Neural progenitor cell (in vitro differentiated cells): ENCODE measurements around the gene SLAMF9. TPM values are rescaled to one million over a fixed set of nuclear protein-coding genes. Genes with fewer than 3 reads are reported as not detected.

ENCODE experiments used
- DNase-seq: peaks from one replicate; pipeline ENCODE4 v3.0.0-alpha.2; 2016; ENCODE audit warnings: low spot score
- H2AFZ ChIP-seq: fragments of 200-600 bp; sonication (generic); replicated peaks from 2 replicates; pipeline ENCODE4 v1.6.1; 2016; ENCODE audit warnings: antibody characterized with exemption
- H3F3A ChIP-seq: fragments of 200-600 bp; sonication (generic); 2 replicates; pipeline ENCODE4 v1.6.1; 2016; ENCODE audit warnings: antibody characterized with exemption, low read depth
- H3K27ac ChIP-seq: fragments of 200-600 bp; sonication (generic); 2 replicates; pipeline ENCODE4 v1.5.1; 2016; ENCODE audit warnings: mild to moderate bottlenecking
- H3K27me3 ChIP-seq: fragments of 200-600 bp; sonication (generic); 2 replicates; pipeline ENCODE4 v1.6.1; 2016; ENCODE audit warnings: mild to moderate bottlenecking, moderate library complexity
- H3K36me3 ChIP-seq: fragments of 200-600 bp; sonication (generic); 2 replicates; pipeline ENCODE4 v1.5.1; 2016
- H3K4me1 ChIP-seq: fragments of 200-600 bp; sonication (generic); 2 replicates; pipeline ENCODE4 v1.6.1; 2016; ENCODE audit warnings: mixed run types
- H3K4me2 ChIP-seq: fragments of 200-600 bp; sonication (generic); 2 replicates; pipeline ENCODE4 v1.6.1; 2016
- H3K4me3 ChIP-seq: fragments of 200-600 bp; sonication (generic); 2 replicates; pipeline ENCODE4 v1.5.1; 2016
- H3K79me2 ChIP-seq: fragments of 200-600 bp; sonication (generic); 2 replicates; pipeline ENCODE4 v1.6.1; 2016; ENCODE audit warnings: low read depth
- H3K9ac ChIP-seq: fragments of 200-600 bp; sonication (generic); 2 replicates; pipeline ENCODE4 v1.6.1; 2016
- H3K9me3 ChIP-seq: fragments of 200-600 bp; sonication (generic); 2 replicates; pipeline ENCODE4 v1.5.1; 2016; ENCODE audit warnings: low read depth
- H4K20me1 ChIP-seq: fragments of 200-600 bp; sonication (generic); 2 replicates; pipeline ENCODE4 v1.6.1; 2016; ENCODE audit warnings: low read depth
- H3K27ac Mint-ChIP-seq: 3 replicates; pipeline ENCODE4 v1.8.0; 2021; ENCODE audit warnings: mixed read lengths
- H3K27me3 Mint-ChIP-seq: 2 replicates; pipeline ENCODE4 v1.8.0; 2022; ENCODE audit warnings: low read depth, mild to moderate bottlenecking, inconsistent platforms, moderate library complexity, mixed read lengths; ENCODE audit not compliant: insufficient read depth
- H3K36me3 Mint-ChIP-seq: 3 replicates; pipeline ENCODE4 v1.8.0; 2021; ENCODE audit warnings: mixed read lengths
- H3K4me1 Mint-ChIP-seq: 3 replicates; pipeline ENCODE4 v1.8.0; 2021; ENCODE audit warnings: mixed read lengths
- H3K4me3 Mint-ChIP-seq: 3 replicates; pipeline ENCODE4 v1.8.0; 2021; ENCODE audit warnings: mild to moderate bottlenecking, moderate library complexity, mixed read lengths
- H3K9me3 Mint-ChIP-seq: 3 replicates; pipeline ENCODE4 v1.8.0; 2020; ENCODE audit warnings: mixed read lengths
- EZH2 ChIP-seq: fragments of 200-600 bp; sonication (generic); IDR thresholded peaks from 2 replicates; pipeline ENCODE4 v1.6.1; 2017; ENCODE audit warnings: antibody characterized with exemption, mild to moderate bottlenecking, moderate library complexity
- EZH2phosphoT487 ChIP-seq: fragments of 200-600 bp; sonication (generic); IDR thresholded peaks from 2 replicates; pipeline ENCODE4 v1.6.1; 2017; ENCODE audit warnings: antibody characterized with exemption
- total RNA-seq: library from RNA; depleted of rRNA; stranded (reverse); fragments of >200 nt; gene quantifications from 2 replicates; pipeline ENCODE4 v1.2.3, GENCODE V29; 2015; ENCODE audit warnings: low replicate concordance
- TF ChIP-seq, protein P1 (sequence below): fragments of 200-600 bp; sonication (generic); IDR thresholded peaks from 2 replicates; pipeline ENCODE4 v1.5.1; 2017; ENCODE audit warnings: antibody characterized with exemption, mild to moderate bottlenecking

The SLAMF9 gene
- total RNA-seq, 1 donor from 2014 or later = not detected

DNA sequence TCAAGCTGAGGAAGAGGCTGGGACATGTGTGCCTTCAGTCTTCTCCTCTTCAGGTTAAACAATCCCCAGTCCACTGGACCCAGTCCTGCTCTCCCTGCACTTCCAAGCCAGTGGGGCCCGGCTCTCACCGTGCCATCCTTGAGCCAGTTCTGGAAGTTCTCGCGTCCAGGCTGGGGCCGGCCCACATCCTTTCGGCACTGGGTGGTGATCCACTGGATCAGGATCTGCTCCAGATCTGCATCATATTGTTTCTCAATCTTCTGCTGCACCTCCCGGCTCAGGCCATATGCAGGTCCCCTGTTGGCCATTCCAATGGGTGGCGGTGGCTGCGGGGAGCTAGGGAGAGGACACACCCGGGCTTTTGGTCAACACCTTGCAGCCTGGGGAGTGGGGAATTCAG, 33.8 kb downstream of the SLAMF9 start:
- Histone ChIP-seq H2AFZ (no peak overlapping the region), H3K4me3 (no peak overlapping the region), H4K20me1 (no peaks in the 10 kb centered on the region), H3K9me3 (no peaks in the 10 kb centered on the region), H3K27ac (no peak overlapping the region), H3K79me2 (no peaks in the 10 kb centered on the region), H3K4me1 (peaks cover 39% of the 10 kb centered on the region), H3K36me3 (no peaks in the 10 kb centered on the region), H3K4me2 (no peak overlapping the region), H3F3A (peaks cover 21% of the 10 kb centered on the region), H3K27me3 (peaks cover 21% of the 10 kb centered on the region), H3K9ac (no peak overlapping the region)
- no peak for TF ChIP-seq EZH2phosphoT487
- TF ChIP-seq, protein P1, sequence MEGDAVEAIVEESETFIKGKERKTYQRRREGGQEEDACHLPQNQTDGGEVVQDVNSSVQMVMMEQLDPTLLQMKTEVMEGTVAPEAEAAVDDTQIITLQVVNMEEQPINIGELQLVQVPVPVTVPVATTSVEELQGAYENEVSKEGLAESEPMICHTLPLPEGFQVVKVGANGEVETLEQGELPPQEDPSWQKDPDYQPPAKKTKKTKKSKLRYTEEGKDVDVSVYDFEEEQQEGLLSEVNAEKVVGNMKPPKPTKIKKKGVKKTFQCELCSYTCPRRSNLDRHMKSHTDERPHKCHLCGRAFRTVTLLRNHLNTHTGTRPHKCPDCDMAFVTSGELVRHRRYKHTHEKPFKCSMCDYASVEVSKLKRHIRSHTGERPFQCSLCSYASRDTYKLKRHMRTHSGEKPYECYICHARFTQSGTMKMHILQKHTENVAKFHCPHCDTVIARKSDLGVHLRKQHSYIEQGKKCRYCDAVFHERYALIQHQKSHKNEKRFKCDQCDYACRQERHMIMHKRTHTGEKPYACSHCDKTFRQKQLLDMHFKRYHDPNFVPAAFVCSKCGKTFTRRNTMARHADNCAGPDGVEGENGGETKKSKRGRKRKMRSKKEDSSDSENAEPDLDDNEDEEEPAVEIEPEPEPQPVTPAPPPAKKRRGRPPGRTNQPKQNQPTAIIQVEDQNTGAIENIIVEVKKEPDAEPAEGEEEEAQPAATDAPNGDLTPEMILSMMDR = no peak
- TF ChIP-seq EZH2 = no peak
- DNase-seq = no peak
- no peak overlapping the region for H3K4me3 Mint-ChIP-seq
- no peak overlapping the region for H3K27ac Mint-ChIP-seq
- H3K4me1 Mint-ChIP-seq = peaks cover 36% of the 10 kb centered on the region
- peaks cover 10% of the 10 kb centered on the region for H3K27me3 Mint-ChIP-seq
- no peaks in the 10 kb centered on the region for H3K9me3 Mint-ChIP-seq
- H3K36me3 Mint-ChIP-seq = peaks cover 4% of the 10 kb centered on the region

DNA sequence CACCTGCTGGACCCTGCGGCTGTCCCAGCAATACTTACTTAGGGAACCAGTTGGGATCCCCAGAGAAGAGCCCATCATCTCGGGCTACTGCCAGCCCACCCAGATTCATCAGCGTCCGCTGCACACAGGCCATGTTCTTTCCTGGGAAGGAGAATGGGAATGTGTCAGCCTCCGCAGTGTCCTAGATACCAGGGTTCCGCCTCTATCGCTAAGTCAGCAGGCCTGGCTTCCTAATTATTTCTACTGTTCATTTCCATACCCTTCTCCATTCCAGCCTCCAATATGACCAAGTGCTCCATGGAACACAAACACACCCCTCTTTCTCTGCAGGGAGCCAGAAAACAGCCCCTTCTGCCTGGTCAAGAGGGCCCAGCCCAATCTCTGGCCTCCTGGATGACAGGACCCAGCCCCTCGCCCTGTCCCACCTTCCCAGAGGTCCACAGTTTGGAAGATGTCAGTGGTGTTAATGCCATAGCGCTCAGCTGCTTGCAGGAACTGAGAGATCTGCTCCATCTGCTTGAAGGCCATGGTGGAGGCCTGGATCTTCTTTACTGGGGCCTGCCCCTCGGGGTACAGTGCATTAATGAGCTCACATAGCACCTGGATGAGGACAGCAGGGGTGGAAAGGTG, 34.7 kb downstream of the SLAMF9 start:
- Mint-ChIP-seq H3K4me1 (peaks cover 36% of the 10 kb centered on the region), H3K27me3 (peaks cover 13% of the 10 kb centered on the region), H3K36me3 (peaks cover 4% of the 10 kb centered on the region), H3K27ac (no peak overlapping the region), H3K4me3 (no peak overlapping the region), H3K9me3 (no peaks in the 10 kb centered on the region)
- no peak overlapping the region for H3K9ac ChIP-seq
- peaks cover 13% of the 10 kb centered on the region for H3K27me3 ChIP-seq
- no peak overlapping the region for H3K27ac ChIP-seq
- no peak for DNase-seq
- H4K20me1 ChIP-seq = no peaks in the 10 kb centered on the region
- H3K4me3 ChIP-seq = no peak overlapping the region
- H3F3A ChIP-seq = peaks cover 21% of the 10 kb centered on the region
- H3K9me3 ChIP-seq = no peaks in the 10 kb centered on the region
- H3K4me1 ChIP-seq = peaks cover 33% of the 10 kb centered on the region
- H2AFZ ChIP-seq = no peak overlapping the region
- H3K79me2 ChIP-seq = no peaks in the 10 kb centered on the region
- TF ChIP-seq EZH2phosphoT487 (no peak), EZH2 (no peak)
- TF ChIP-seq, protein P1 = no peak
- no peak overlapping the region for H3K4me2 ChIP-seq
- no peaks in the 10 kb centered on the region for H3K36me3 ChIP-seq

DNA sequence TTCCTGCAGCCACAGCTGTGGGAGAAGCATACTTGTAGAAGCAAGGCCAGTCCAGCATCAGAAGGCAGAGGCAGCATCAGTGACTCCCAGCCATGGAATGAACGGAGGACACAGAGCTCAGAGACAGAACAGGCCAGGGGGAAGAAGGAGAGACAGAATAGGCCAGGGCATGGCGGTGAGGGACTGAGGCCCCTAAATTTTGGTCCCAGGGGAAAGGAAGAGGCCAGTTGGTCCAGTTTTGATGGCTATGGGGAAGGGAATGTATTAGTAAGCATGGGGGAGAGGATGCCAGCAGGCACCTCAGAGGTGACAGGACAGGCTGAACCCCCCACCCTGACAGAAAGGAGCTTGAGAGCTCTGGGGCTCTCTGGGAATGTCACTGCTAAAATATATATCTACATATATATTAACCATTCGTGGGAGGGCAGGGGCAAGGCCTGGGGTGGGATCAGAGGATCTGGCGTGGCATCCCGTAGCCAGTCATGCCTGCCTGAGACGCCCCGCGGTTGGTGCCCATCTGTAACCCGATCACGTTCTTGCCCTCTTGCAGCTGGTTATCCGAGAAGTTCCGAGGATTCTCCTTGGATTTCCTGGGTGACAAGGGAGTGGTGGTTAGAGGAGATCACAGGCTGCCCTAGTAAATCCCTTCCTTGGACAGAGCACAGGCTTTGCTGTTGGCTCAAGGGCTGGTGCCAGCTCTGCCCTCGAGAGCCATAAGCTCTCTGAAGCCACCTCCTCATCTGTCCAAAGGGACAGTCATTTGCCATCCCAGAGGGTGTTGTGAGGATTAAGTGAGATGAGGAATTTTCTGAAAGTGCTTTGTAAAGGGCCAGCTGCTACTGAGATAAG, 35.5 kb downstream of the SLAMF9 start:
- Histone ChIP-seq H3K27me3 (peaks cover 5% of the 10 kb centered on the region), H3K79me2 (no peaks in the 10 kb centered on the region), H3F3A (peaks cover 21% of the 10 kb centered on the region), H4K20me1 (no peaks in the 10 kb centered on the region), H2AFZ (no peak overlapping the region), H3K4me1 (peaks cover 28% of the 10 kb centered on the region), H3K4me2 (no peak overlapping the region), H3K4me3 (no peak overlapping the region), H3K9ac (no peak overlapping the region), H3K27ac (no peak overlapping the region), H3K36me3 (no peaks in the 10 kb centered on the region), H3K9me3 (no peaks in the 10 kb centered on the region)
- Mint-ChIP-seq H3K36me3 (peaks cover 4% of the 10 kb centered on the region), H3K9me3 (no peaks in the 10 kb centered on the region), H3K4me3 (no peak overlapping the region), H3K27ac (no peak overlapping the region), H3K27me3 (peaks cover 12% of the 10 kb centered on the region), H3K4me1 (peaks cover 28% of the 10 kb centered on the region)
- no peak for TF ChIP-seq EZH2phosphoT487
- TF ChIP-seq, protein P1 = no peak
- no peak for TF ChIP-seq EZH2
- no peak for DNase-seq
